ENCODE results near the gene KCNG4. TPM values are rescaled to one million over a fixed set of nuclear protein-coding genes. Genes with fewer than 3 reads are reported as not detected.

KCNG4 gene
- total RNA-seq, 1 donor from 2014 or later: not detected

DNA sequence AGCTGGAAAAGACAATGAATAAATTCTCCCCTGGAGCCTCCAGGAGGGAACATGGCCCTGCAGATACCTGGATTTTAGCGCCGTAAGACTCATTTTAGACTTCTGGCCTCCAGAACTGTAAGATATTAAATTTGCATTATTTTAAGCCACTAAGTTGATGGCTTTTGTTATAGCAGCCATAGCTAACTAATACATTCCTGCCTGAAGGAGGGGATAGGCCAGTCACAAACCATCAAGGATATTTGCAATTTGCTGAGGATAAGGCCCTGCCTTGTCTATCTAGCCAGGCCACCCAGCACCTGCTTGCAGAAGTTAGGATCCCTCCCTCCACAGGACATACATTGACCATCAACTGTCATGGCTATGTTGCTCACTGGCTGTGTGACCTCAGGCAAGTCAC is 4.9 kb upstream of the KCNG4 start:
- peaks cover 3% of the 10 kb centered on the region for H3K9me3 Mint-ChIP-seq (ENCODE audit: unreplicated experiment)
- no peak overlapping the region for H3K27ac Mint-ChIP-seq (ENCODE audit: unreplicated experiment)
- H3K4me1 Mint-ChIP-seq (ENCODE audit: unreplicated experiment): no peaks in the 10 kb centered on the region
- no peaks in the 10 kb centered on the region for H3K36me3 Mint-ChIP-seq (ENCODE audit: unreplicated experiment)
- no peak overlapping the region for H3K4me3 Mint-ChIP-seq (ENCODE audit: unreplicated experiment)
- no peak for DNase-seq (ENCODE audit: extremely low spot score, unreplicated experiment)
- peaks cover 67% of the 10 kb centered on the region for H3K27me3 Mint-ChIP-seq (ENCODE audit: unreplicated experiment)
- no peak for TF ChIP-seq CTCF (IDR thresholded peaks at IDR 0.05)

DNA sequence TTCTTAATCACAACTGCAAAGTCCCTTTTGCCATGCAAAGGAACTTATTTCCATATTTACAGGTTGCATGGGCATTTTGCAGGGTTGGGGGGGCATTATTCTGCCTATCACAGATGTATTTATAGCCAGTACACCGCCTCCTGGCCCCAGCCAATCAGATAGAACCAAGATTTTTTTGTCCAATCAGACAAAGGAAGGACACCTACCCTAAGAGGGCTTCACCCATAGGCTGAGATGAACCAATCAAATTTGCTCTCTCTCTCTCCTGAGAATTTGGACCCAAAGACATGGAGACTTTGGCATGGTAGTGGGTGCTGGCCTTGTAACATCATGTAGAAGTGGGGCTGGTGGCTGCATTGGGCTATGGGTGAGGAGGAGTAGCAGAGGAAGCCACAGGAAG is 3.9 kb upstream of the KCNG4 start:
- no peak overlapping the region for H3K4me3 Mint-ChIP-seq (ENCODE audit: unreplicated experiment)
- no peaks in the 10 kb centered on the region for H3K4me1 Mint-ChIP-seq (ENCODE audit: unreplicated experiment)
- H3K27ac Mint-ChIP-seq (ENCODE audit: unreplicated experiment): no peak overlapping the region
- no peak for DNase-seq (ENCODE audit: extremely low spot score, unreplicated experiment)
- H3K36me3 Mint-ChIP-seq (ENCODE audit: unreplicated experiment): no peaks in the 10 kb centered on the region
- no peak for TF ChIP-seq CTCF (IDR thresholded peaks at IDR 0.05)
- H3K27me3 Mint-ChIP-seq (ENCODE audit: unreplicated experiment): peaks cover 68% of the 10 kb centered on the region
- H3K9me3 Mint-ChIP-seq (ENCODE audit: unreplicated experiment): peaks cover 3% of the 10 kb centered on the region

GRCh38 chr16:84242839-84243238 is 3.0 kb upstream of the KCNG4 start:
- Mint-ChIP-seq H3K27ac (ENCODE audit: unreplicated experiment) (no peak overlapping the region), H3K36me3 (ENCODE audit: unreplicated experiment) (no peaks in the 10 kb centered on the region), H3K27me3 (ENCODE audit: unreplicated experiment) (peaks cover 71% of the 10 kb centered on the region), H3K4me1 (ENCODE audit: unreplicated experiment) (no peaks in the 10 kb centered on the region), H3K4me3 (ENCODE audit: unreplicated experiment) (no peak overlapping the region), H3K9me3 (ENCODE audit: unreplicated experiment) (peaks cover 3% of the 10 kb centered on the region)
- DNase-seq (ENCODE audit: extremely low spot score, unreplicated experiment): no peak
- TF ChIP-seq CTCF (IDR thresholded peaks at IDR 0.05): no peak

- no peak overlapping the region for H3K27ac Mint-ChIP-seq (ENCODE audit: unreplicated experiment)
- peaks cover 78% of the 10 kb centered on the region for H3K27me3 Mint-ChIP-seq (ENCODE audit: unreplicated experiment)
- no peaks in the 10 kb centered on the region for H3K36me3 Mint-ChIP-seq (ENCODE audit: unreplicated experiment)
- peaks cover 3% of the 10 kb centered on the region for H3K9me3 Mint-ChIP-seq (ENCODE audit: unreplicated experiment)
- H3K4me1 Mint-ChIP-seq (ENCODE audit: unreplicated experiment): no peaks in the 10 kb centered on the region
- no peak overlapping the region for H3K4me3 Mint-ChIP-seq (ENCODE audit: unreplicated experiment)
- TF ChIP-seq CTCF (IDR thresholded peaks at IDR 0.05): no peak
- DNase-seq (ENCODE audit: extremely low spot score, unreplicated experiment): no peak
Measured at GRCh38 chr16:84241778-84242177, 2.0 kb upstream of the KCNG4 start.

DNA sequence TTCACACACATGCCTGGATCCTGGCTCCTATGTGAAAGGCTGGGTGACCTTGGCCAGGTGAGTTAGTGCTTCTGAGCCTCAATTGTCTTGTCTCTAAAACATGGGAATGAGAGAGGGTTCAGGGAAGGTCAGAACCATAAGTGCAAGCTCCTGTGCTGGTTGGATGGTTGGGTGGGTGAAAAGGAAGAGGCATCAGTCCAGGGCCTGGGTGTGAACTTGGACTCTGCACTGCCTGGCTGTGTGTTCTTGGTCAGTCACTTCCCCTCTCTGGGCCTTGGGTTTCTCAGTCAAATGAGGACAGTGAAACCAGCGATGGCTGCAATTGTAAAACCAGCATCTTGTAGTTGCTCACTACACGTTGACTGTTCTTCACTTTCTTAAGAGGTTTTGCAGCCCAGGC is 643 bp upstream of the KCNG4 start:
- no peaks in the 10 kb centered on the region for H3K4me1 Mint-ChIP-seq (ENCODE audit: unreplicated experiment)
- H3K4me3 Mint-ChIP-seq (ENCODE audit: unreplicated experiment): no peak overlapping the region
- TF ChIP-seq CTCF (IDR thresholded peaks at IDR 0.05): no peak
- H3K36me3 Mint-ChIP-seq (ENCODE audit: unreplicated experiment): no peaks in the 10 kb centered on the region
- DNase-seq (ENCODE audit: extremely low spot score, unreplicated experiment): no peak
- H3K27me3 Mint-ChIP-seq (ENCODE audit: unreplicated experiment): peaks cover 75% of the 10 kb centered on the region
- H3K9me3 Mint-ChIP-seq (ENCODE audit: unreplicated experiment): peaks cover 3% of the 10 kb centered on the region
- H3K27ac Mint-ChIP-seq (ENCODE audit: unreplicated experiment): no peak overlapping the region
